HG03139 (cell line): Measurements from ENCODE around the gene FBXL7.

Source experiments
- ATAC-seq: cut with Tn5 transposase; IDR thresholded peaks from one replicate; pipeline ENCODE4 v1.9.1; 2021; ENCODE audit not compliant: unreplicated experiment

FBXL7 gene

DNA sequence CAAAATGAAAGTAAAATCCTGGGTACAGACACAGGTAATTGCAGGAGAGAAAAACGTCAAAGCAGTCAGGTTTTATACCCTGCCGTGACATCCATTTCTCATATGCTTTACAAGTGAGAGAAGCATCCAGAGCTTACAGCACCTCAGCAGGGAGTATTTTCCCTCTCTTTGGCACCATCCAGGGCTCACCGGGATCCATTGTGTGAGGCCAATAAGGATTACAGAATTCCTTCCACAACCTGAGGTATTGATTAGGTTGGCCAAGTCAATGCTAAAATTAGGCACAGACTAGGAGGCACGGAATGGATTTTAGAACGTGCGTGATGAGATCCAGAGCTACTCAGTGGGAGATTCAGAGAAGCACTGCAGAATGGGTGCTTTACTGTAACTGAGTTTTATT, 296.6 kb downstream of the FBXL7 start:
- no peak for ATAC-seq

DNA sequence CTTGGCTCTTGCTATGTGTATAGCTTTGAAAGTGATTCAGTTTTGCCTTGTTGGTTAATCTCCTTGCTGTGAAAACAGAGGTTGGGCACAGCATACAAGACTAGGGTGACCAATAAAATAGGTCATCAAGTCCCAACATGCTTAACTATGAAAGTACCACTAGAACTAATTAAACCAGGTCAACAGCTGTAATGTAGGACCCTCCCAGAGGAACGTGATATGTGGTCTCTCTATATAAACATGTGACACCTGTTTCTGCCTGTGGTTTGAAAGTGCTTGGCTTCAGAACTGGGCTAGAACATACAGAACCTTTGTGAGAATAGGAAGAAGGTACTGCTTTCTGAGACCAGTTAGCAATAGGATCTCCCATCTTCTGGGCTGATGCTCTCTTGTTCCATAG, 297.1 kb downstream of the FBXL7 start:
- no peak for ATAC-seq

DNA sequence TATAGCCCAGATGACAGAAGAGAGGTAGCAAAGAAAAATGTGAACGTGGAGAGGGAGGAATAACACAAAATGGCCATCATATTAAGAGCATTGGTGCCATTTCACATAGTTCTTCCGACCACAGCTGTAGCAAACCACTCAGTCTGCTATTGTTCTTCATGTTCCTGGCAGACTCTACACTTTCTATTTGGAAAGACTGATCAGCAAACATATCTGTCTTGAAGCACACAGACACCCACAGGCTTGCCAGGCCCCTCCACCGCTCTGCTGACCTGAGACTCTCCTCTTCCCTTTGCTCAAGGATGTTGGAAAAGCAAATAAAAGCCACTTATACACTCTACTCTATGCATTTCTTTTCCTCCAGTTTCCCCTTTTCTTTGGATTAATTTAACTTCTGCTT, 298.0 kb downstream of the FBXL7 start:
- no peak for ATAC-seq

GRCh38 chr5:15799014-15799413, 299.0 kb downstream of the FBXL7 start:
- no peak for ATAC-seq

DNA sequence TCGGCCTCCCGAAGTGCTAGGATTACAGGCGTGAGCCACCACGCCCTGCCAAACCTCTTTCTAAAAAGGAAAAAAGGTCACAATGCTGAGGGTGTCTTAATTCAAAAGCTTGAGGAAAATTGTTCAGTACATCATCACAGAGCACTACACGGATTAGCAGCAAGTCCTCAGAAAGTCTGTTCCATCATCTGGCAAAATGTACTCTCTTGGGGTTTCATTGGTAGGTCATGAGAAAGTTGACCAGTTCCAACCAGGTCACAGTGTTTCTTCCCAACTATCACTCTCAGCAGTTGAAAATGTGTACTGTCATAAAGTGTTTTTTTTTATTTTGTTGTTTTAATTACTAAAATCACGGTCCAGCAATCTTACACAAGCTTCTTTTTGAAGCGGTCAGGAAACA, 299.6 kb downstream of the FBXL7 start:
- no peak for ATAC-seq

- no peak for ATAC-seq
Observed at GRCh38 chr5:15803280-15803679, 303.3 kb downstream of the FBXL7 start.

GRCh38 chr5:15806613-15807012, 306.6 kb downstream of the FBXL7 start:
- no peak for ATAC-seq

GRCh38 chr5:15807248-15807647, 307.3 kb downstream of the FBXL7 start:
- ATAC-seq = no peak

- ATAC-seq = no peak
Observed at GRCh38 chr5:15807871-15808270, 307.9 kb downstream of the FBXL7 start.

- ATAC-seq = no peak
Observed at GRCh38 chr5:15808577-15808976, 308.6 kb downstream of the FBXL7 start.

DNA sequence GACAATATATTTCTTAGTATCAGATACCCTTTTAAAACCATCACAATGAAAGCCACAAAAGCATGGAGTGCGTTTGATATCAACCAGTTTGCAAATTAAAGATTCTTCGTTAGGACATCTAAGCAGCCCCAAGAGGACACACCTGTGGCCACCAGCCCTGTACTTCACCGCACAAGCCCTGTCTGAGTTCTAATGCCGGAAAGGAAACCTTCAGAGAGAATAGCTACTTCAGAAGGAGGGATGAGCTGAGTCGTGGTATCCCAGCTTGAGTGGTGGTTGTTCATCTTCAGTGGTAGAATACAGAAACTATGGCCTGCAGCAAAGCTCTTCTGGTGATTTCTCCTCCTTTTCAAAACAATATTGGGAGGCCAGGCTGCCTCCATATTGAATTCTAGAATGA, 319.6 kb downstream of the FBXL7 start:
- ATAC-seq = no peak

DNA sequence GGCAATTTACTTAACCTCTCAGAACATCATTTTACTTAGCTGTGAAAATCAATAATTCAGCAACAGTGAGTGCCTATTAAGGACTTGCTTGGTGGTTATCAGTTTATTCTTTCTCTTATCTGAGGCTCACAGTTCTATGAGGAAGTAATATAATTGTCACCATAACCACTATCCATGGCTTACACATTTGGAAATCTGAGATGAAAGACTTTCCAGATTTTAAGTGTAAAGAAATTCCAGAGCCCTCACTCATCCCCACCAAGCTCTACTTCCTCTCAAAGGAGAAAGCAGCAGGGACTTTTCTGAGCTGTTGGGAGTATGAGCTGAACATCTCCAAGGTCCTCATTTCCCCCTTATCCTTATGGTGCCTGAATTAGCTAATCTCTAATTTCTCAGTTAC, 321.5 kb downstream of the FBXL7 start:
- ATAC-seq = no peak

DNA sequence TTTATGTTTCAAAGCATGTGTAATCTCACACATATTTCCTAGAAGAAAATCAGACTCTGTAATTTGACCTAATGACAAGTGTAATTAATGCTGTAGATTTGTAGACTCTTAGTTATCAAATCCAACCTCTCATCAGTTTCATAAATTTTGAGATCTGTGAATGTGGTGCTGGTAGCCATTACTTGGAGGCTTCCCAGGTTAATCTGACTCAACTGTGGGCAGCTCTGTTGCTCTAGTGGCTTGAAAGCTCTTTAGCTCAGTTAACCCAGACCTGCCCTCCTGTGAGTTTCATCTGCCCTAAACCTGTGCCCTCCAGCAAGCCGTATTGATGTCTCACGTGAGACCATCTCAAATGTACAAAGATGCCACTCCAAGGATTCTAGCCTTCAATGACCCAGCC, 323.4 kb downstream of the FBXL7 start:
- no peak for ATAC-seq

GRCh38 chr5:15827741-15828140, 327.8 kb downstream of the FBXL7 start:
- no peak for ATAC-seq

DNA sequence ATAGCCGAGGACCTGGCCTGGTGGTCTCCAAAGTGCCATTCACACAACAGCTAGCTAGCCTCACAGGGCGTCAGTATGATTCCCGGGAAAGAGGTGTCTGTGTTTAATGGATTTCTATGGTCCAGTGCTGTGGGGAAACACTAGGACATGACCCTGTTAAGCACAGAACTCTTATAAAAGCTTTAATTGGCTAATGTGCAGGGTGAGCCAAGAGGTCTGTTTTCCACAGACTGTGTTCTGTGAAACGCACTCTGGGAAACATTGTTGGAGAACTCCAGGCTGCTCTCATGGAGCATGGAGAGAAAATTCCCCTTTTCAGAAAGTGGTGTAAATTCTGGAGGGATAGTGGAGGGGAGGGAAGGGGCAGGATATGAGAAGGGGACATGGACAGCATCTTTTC, 331.4 kb downstream of the FBXL7 start:
- no peak for ATAC-seq

DNA sequence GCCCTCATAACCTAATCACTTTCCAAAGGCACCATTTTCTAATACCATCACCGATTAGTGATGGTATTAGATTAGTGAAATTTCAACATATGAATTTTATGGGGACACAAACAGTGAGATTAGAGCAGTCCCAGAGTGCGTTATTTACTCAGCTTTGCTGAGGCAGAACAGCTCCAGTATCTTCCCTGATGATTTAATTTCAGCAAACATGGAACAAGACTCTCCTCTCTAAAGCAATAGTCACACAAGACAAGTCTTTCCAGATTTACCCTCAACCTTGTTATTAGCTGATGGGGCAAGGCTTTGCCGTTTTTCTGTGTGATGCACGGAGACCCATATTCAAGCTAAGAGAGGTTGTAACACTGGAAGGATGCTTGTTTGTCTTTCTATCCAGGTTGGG, 333.4 kb downstream of the FBXL7 start:
- ATAC-seq = no peak

- no peak for ATAC-seq
Observed at GRCh38 chr5:15834596-15835245, 334.7 kb downstream of the FBXL7 start.

GRCh38 chr5:15835514-15835913, 335.5 kb downstream of the FBXL7 start:
- ATAC-seq = no peak

GRCh38 chr5:15837551-15838289, 337.7 kb downstream of the FBXL7 start:
- ATAC-seq = no peak

- ATAC-seq = no peak
Observed at GRCh38 chr5:15844253-15844652, 344.3 kb downstream of the FBXL7 start.

GRCh38 chr5:15844871-15845270, 344.9 kb downstream of the FBXL7 start:
- no peak for ATAC-seq

GRCh38 chr5:15850536-15850935, 350.6 kb downstream of the FBXL7 start:
- no peak for ATAC-seq

GRCh38 chr5:15850939-15851341, 351.0 kb downstream of the FBXL7 start:
- ATAC-seq = no peak
